Activated CD8-positive, alpha-beta memory T cell treated with anti-CD3 and anti-CD28 coated beads, Interleukin-2, amount 50 U/mL, for 1 hour (primary cell): ENCODE results near the gene FATE1.

Source experiments
- DNase-seq: peaks from one replicate; pipeline ENCODE4 v3.0.0-alpha.2; 2020; ENCODE audit errors: extremely low read depth

FATE1 gene

GRCh38 chrX:151743651-151744470 is 28.0 kb downstream of the FATE1 start:
- DNase-seq, result no peak

GRCh38 chrX:151745651-151746050 is 29.8 kb downstream of the FATE1 start:
- no peak for DNase-seq

- DNase-seq, result no peak
Measured at GRCh38 chrX:151746502-151746901, 30.7 kb downstream of the FATE1 start.

- no peak for DNase-seq
Measured at GRCh38 chrX:151750511-151750910, 34.7 kb downstream of the FATE1 start.

- no peak for DNase-seq
Measured at GRCh38 chrX:151752847-151753246, 37.0 kb downstream of the FATE1 start.

- no peak for DNase-seq
Measured at GRCh38 chrX:151753313-151754046, 37.6 kb downstream of the FATE1 start.

- DNase-seq, result no peak
Measured at GRCh38 chrX:151754047-151754429, 38.2 kb downstream of the FATE1 start.

- no peak for DNase-seq
Measured at GRCh38 chrX:151754641-151755215, 38.9 kb downstream of the FATE1 start.

- no peak for DNase-seq
Measured at GRCh38 chrX:151759041-151759708, 43.3 kb downstream of the FATE1 start.

GRCh38 chrX:151762802-151763201 is 47.0 kb downstream of the FATE1 start:
- DNase-seq, result no peak

- DNase-seq, result no peak
Measured at GRCh38 chrX:151763711-151764110, 47.9 kb downstream of the FATE1 start.

GRCh38 chrX:151765026-151765425 is 49.2 kb downstream of the FATE1 start:
- DNase-seq, result no peak

GRCh38 chrX:151771726-151772125 is 55.9 kb downstream of the FATE1 start:
- no peak for DNase-seq
